GM18499 (cell line): ENCODE results near the gene NPEPL1.

Experiments used
- ATAC-seq: cut with Tn5 transposase; IDR thresholded peaks from one replicate; pipeline ENCODE4 v1.9.1; 2021; ENCODE audit warnings: moderate number of reproducible peaks; ENCODE audit not compliant: insufficient read depth, unreplicated experiment

Gene NPEPL1

GRCh38 chr20:58711266-58712051 lies 18.9 kb downstream of the NPEPL1 start:
- no peak for ATAC-seq

DNA sequence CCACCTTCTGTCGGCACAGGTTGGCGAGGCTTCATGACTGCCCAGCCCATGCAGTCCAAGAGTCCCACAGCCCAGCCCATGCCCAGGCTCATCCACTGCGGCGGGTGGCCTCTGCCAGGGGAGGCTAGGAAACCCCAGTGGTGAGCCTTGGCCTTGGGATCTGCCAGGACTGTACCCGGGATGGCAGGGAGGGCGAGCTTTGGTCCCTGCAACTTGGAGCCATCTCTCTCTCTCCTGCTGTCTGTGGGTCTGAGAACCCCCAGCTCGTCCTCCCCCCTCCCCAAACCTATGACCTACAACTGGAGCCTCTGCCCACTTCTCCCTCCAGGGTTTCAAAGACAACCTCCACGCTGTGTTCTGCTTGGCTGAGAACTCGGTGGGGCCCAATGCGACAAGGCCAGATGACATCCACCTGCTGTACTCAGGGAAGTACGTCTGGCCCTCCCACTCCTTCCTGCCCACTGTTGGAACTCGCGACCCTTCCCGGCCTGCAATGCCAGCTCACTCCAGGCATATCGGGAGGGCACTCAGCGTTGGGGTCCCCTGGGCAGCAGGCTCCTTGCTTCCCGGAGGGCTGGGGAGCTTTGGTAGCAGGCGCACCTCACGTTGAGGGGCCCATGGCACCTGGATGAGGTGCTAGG lies 19.7 kb downstream of the NPEPL1 start:
- no peak for ATAC-seq

DNA sequence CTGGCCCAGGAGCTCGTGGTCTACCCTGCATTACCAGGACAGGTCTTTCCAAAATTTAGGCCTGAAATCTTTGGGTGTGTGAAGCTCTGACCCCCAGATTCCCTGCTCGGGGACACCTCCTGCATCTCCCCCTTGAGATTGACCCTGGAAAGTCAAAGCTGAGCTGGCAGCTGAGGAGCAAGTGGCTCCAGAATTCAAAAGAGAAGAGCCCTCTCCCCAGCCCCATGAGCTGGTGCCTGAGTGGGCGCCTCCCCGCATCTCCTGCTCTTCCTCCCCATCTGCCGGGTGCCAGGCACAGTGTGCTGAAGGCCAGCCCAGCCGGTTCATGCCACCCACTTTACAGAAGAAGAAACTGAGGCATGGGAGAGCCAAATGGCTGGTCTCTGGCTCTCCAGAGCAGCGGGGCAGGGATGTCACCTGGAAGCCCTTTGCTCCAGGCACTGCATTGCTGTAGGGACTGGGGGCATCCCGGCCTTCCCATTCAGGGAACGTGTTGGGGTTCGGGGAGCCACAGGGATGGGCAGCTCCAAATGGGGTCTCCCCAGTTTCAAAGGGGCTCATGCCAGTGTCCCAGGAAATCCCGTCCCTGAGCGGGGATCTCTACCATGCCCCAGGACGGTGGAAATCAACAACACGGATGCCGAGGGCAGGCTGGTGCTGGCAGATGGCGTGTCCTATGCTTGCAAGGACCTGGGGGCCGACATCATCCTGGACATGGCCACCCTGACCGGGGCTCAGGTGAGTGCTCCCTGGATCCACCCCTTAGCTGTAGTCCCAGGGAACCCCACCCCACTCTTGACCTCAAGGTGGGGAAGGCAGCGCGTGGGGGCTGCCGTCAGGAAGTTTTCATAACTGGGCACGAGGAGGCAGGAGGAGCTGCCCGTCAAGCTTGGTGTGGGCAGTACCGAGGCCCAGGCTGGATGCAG lies 20.5 kb downstream of the NPEPL1 start:
- no peak for ATAC-seq

- ATAC-seq, result no peak
Observed at GRCh38 chr20:58713801-58714339, 21.3 kb downstream of the NPEPL1 start.

GRCh38 chr20:58714340-58714922 lies 21.8 kb downstream of the NPEPL1 start:
- no peak for ATAC-seq

DNA sequence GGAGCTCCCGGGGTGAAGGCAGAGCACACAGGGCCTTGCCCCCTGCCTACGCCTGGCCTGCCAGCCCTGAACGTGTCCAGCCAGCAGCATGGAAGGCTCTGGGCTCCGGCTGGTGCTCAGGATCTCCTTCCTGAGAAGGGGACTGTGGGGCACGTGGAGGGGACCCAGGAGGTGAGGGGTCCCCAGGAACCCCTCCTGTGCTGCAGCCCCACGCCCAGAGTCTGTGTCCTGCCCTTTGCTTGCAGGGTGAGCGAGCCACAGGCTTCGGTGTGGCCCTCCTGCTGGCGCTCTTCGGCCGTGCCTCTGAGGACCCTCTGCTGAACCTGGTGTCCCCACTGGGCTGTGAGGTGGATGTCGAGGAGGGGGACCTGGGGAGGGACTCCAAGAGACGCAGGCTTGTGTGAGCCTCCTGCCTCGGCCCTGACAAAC lies 22.3 kb downstream of the NPEPL1 start:
- no peak for ATAC-seq

- ATAC-seq, result no peak
Observed at GRCh38 chr20:58715391-58715800, 22.8 kb downstream of the NPEPL1 start.

- ATAC-seq, result no peak
Observed at GRCh38 chr20:58715801-58716475, 23.3 kb downstream of the NPEPL1 start.

- no peak for ATAC-seq
Observed at GRCh38 chr20:58716476-58717277, 24.1 kb downstream of the NPEPL1 start.

DNA sequence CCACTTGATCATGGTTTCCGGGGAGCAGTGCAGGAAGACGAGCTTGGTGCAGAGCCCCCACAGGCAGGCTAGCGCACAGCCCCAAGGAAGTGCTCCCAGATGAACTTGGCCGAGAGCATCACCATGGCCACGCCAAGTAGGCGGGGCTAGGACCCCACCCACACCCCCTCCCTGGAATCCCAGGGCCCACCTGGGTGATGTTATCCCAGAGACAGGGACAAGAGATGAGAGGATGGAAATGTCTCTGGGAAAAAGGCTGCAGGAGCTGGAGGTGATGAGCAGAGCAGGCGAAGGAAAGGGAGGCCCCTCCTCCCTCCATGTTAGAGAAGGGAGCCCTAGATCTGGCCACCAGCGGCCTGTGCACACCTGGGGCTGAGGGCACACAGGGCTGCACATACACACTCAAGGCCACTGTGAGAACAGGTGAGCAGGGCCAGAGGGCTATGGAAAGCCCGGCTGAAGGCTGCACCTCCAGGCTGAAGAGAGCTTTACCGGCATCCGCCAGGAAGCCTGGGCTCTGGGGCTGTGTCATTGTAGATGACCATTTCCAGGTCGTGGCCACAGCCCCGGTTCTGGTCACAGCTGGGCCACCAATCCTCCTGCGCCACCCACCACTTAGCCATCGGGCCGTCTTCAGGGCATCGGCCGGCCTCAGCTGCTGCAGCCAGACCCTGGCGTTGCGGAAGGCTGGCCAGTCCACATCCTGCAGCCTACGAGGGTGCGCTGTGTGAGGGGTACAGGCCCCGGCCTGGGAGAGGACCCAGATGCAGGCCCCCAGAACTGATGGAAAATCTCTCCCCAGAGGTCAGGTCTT lies 24.9 kb downstream of the NPEPL1 start:
- ATAC-seq, result no peak

- no peak for ATAC-seq
Observed at GRCh38 chr20:58718121-58718563, 25.5 kb downstream of the NPEPL1 start.

DNA sequence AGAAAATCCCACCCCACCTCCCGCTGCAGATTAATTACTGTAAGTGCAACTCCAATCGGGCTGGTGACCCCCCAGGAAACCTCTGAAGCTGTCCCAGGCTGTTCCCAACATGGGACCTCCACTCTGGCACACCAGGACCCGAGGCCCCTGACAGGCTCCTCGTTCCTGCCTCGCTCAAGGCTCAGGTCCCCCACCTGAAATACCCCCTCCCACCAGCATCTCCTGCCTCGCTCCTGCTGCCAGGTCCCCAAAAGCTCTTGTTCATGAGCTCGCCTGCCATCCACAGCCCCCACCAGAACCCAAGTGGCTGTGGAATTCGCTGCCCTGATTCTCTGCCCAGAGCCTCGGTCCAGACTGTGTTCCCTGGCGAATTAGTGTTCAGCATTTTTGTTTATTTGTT lies 26.1 kb downstream of the NPEPL1 start:
- no peak for ATAC-seq

- no peak for ATAC-seq
Observed at GRCh38 chr20:58719258-58719657, 26.7 kb downstream of the NPEPL1 start.

DNA sequence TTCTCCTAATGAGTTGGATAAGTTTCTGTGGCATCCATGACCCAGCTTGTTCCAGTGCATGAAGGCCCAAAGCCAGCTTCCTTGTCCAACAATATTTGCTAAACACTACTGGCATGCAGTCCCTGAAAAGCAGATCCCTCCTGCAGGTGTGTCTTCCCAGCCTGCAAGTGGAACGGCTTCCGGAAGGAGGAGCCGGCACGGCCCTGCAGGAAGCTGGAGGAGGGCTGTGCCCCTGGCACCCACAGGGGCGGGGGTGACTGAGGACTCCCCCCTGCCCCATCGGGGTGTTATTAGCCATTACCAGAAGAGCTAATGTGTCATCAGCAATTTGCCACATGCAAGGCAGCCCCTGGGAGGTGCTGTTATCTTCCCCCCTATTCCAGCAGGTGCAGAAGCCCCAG lies 27.4 kb downstream of the NPEPL1 start:
- no peak for ATAC-seq

- ATAC-seq, result no peak
Observed at GRCh38 chr20:58720890-58721289, 28.3 kb downstream of the NPEPL1 start.

DNA sequence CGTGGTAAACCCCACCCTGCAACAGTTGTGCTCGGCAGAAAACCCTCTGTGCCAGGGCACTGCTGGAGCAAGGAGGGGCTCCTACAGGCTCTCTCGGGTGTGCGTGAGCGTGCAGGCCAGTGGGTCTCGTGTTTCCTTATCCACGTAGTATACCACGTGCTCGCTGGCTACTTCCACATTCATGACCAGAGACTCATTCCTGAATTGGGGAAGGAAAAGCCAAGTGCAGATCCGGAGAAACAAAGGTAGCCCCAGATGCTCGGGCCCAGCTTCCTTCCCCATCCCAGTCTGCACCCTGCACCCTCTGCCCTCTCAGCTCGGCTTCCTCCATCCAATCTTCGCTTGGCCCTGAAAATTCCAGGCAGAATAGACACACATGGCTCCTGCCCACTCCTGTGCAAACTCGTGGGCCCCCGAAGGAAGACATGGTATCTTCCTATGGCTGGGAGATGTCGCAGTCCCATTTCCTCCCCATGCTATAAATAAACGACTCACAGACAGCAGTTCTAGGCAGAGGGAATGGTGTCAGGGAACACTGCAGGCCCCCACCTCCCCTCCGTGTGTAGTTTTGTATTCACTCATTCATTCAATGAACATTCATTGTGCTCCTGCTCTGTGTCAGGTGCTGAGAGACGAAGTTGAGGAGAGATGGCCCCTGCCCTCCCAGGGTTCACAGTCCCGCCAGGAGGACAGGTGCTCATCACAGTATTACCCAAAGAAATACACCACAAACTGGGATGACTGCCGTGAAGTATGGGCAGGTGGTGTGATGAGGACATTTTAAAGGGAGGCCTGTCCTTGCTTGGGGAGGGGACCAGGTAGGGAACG lies 29.6 kb downstream of the NPEPL1 start:
- no peak for ATAC-seq
